GM12891 (cell line): ENCODE measurements around the gene TRPV4.

Experiments used
- DNase-seq: peaks from one replicate; pipeline ENCODE4 v3.0.0; 2011; ENCODE audit warnings: low spot score; ENCODE audit not compliant: insufficient read length
- FAIRE-seq: peaks from 2 replicates; lab custom pipeline; 2011; peaks lifted over from hg19 to GRCh38; lab: Jason Lieb, UNC
- PAX5 ChIP-seq: IDR thresholded peaks from 2 replicates; pipeline ENCODE4 v1.6.1; 2011; ENCODE audit warnings: low read length, moderate library complexity, mild to moderate bottlenecking; ENCODE audit not compliant: insufficient read depth, severe bottlenecking
- POLR2A ChIP-seq: IDR thresholded peaks from 2 replicates; pipeline ENCODE4 v1.6.1; 2011; ENCODE audit warnings: low read depth, low read length, control low read depth
- POLR2AphosphoS5 ChIP-seq: IDR thresholded peaks from 2 replicates; pipeline ENCODE4 v1.6.1; 2011; ENCODE audit warnings: low read depth, low read length, control low read depth
- POU2F2 ChIP-seq: IDR thresholded peaks from 2 replicates; pipeline ENCODE4 v1.6.1; 2011; ENCODE audit warnings: low read depth, mild to moderate bottlenecking, control low read depth, low read length, moderate library complexity
- SPI1 ChIP-seq: IDR thresholded peaks from 2 replicates; pipeline ENCODE4 v1.6.1; 2011; ENCODE audit warnings: low read depth, low read length, control low read depth
- TAF1 ChIP-seq: IDR thresholded peaks from 2 replicates; pipeline ENCODE4 v1.6.1; 2011; ENCODE audit warnings: low read depth, low read length, control low read depth

Gene TRPV4

DNA sequence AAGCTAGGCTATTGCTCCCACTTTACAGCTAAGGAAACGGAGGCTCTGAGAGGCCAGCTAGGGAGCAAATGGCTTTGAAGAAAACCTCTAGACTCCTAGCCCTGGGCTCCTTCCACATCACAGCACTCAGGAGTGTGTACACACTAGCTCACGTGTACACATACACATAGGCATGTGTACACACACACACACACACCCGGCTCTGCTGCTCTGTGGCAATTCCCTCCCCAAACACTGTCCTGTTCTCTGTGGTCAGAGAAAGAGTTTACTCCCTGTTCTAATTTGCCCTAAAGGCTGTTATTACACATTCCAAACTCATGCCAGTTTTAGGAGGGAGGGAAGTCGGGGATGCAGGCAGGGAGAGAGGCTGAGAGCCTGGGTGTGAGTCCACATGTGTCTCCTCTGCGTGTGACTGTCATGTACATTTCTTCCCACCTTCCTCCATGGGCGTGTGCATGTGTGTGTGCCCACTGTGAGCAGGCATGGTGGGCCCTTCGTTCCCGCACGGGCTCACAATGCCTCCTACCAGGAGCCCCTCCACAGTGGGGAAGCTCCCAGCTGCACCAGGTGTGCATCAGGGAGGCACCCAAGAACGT is 14.2 kb downstream of the TRPV4 start:
- no peak for FAIRE-seq
- TF ChIP-seq POU2F2 (no peak), PAX5 (no peak), TAF1 (no peak), POLR2A (no peak), SPI1 (no peak), POLR2AphosphoS5 (no peak)
- no peak for DNase-seq

DNA sequence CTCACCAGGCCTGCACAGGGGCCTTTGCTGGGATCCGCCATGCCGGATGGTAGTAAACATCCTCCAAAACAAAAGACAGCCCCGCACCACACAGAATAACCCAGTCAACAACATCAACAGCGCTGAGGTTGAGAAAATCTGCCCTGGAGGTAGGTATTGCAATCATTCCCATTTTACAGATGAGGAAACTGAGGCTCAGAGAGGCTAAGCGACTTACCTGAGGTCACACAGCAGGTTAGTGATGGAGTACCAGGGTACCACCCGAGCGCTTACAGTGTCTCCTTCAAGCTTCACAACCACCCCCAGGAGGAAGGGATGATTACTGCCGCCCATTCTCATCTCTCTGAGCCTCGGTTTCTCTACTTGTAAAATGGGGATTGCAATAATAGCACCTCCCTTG is 14.9 kb downstream of the TRPV4 start:
- no peak for FAIRE-seq
- TF ChIP-seq POLR2AphosphoS5 (no peak), SPI1 (no peak), TAF1 (no peak), POU2F2 (no peak), PAX5 (no peak), POLR2A (no peak)

DNA sequence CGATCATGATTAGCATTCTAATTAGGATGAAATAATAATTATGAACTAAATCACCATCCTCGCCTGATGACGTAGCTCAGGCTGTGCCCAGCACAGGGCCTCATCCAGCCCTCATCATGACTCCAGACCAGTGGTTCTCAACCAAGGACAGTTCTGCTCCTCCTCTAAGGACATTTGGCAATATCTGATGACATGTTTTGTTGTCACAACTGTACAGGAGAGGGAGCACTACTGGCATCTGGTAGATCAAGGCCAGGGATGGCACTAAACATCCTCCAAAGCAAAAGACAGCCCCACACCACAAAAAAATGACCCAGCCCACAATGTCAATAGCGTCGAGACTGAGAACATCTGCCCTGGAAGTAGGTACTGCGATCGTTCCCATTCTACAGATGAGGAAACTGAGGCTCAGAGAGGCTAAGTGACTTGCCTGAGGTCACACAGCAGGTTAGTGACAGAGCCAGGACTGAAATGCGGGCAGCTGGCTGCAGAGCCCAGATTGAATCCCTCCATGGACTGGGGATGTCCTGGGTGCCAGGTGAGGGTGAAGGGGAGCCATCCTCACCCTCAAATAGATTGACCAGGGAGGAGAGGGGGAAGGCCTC is 15.5 kb downstream of the TRPV4 start:
- TF ChIP-seq PAX5 = no peak
- no peak for TF ChIP-seq POLR2AphosphoS5
- no peak for TF ChIP-seq SPI1
- no peak for TF ChIP-seq POLR2A
- no peak for TF ChIP-seq POU2F2
- no peak for TF ChIP-seq TAF1
- FAIRE-seq (no peak), DNase-seq (no peak)

More for the DNA sequence above, 14.9 kb downstream of the TRPV4 start:
- no peak for DNase-seq

DNA sequence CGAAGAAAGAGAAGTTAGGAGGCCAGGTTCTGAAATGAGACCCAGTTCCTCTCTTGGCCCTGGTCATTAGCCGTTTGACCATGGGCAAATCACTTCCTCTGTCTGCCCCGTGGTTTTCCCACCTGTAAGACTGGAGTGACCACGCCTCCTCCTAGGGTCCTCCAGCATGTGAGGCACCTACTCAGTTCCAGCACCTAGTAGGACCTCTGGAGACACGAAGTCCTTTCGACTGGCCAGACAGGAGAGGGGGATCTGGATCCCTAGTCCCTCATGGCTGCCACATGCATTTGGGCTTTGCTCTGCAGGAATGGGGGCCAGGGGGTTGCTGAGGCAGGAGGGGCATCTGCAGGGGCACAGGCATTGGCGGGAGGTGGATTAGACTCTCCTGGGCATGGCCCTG is 16.3 kb downstream of the TRPV4 start:
- FAIRE-seq = no peak
- TF ChIP-seq POLR2A (no peak), TAF1 (no peak), POU2F2 (no peak), POLR2AphosphoS5 (no peak), SPI1 (no peak), PAX5 (no peak)
- no peak for DNase-seq

DNA sequence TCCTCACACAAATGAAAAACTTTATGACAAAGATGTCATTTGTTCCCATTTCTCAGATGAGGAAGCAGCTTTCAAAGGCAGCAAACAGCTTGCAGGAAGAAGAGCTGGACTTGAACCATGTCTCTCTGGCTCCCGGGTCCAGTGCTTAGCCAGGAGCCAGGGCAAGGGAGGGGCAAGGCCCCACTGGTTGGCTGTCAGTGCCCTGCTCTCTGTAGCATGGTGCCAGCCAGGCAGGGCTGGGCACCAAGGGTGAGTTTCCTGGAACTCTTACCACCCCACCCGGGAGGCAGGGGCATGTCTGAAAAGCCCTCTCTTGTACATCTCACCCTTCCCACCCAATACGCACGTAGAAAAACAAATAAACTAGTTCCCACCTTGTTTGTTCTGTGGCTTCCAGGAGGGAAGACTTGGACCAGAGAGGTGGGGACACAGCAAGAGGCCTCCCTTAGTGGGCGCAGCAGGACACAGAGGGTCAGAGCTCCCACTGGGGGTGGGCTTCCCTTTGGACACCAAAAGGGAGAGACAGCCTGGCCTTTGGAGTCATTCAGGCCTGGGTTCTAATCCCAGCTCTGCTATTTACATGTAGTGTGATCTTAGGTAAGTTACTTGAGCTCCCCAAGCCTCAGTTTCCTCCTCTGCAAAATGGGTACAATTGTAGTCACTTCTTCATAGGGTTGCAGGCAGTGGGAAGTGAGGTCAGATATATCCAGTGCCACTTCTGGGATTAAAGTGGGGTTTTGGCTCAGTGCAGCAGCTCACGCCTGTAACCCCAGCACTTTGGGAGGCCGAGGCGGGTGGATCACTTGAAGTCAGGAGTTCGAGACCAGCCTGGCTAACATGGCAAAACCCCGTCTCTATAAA is 17.2 kb downstream of the TRPV4 start:
- FAIRE-seq = no peak
- no peak for DNase-seq
- TF ChIP-seq SPI1 (no peak), POLR2A (no peak), POU2F2 (no peak), POLR2AphosphoS5 (no peak), TAF1 (no peak), PAX5 (no peak)

DNA sequence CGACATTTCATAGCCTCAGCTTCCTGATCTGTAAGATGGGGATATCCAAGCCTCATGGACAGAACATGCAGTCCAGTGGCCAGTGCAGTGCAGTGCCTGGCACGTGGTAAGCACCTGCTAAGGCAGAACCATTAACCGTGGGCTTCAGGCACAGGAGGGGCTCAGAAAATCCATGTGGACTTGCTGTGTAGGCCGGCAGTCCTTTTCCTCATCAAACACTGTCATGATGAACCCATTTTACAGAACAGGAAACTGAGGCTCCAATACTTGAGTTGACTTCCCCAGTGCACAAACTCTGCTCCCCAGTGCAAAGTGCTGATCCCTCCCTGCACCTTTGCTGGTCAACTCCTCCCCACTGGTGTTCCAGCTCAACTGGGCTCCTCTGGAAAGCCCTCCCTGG is 18.0 kb downstream of the TRPV4 start:
- DNase-seq (no peak), FAIRE-seq (no peak)
- TF ChIP-seq POU2F2 (no peak), SPI1 (no peak), POLR2A (no peak), POLR2AphosphoS5 (no peak), TAF1 (no peak), PAX5 (no peak)

DNA sequence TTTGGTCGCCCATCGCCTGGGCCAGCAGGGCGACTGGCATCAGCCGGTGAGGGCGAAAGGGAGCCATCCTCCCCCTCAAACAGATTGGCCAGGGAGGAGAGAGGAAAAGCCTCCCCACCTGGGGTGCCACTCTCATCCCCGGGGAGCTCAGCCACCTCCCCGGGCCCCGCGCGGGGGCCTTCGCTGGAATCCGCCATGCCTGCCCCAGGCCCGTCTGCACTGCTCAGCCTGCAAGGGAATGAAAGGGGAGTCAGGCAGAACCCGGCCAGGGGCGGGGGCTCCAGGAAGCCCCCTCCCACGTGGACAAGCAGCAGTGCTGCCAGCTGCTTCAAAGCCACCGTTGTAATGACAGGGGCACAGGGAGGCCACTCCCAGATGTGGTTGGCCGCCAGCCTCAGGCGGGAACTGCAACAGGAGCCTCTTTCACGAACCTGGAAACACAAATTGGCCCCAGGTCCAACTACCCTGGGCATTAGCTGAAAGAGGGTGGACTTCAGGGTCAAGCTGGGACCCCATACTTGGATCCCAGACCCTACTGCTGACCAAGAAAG is 18.5 kb downstream of the TRPV4 start:
- DNase-seq (no peak), FAIRE-seq (no peak)
- no peak for TF ChIP-seq POLR2A
- TF ChIP-seq POLR2AphosphoS5 = no peak
- TF ChIP-seq TAF1 = no peak
- TF ChIP-seq POU2F2 = no peak
- TF ChIP-seq PAX5 = no peak
- TF ChIP-seq SPI1 = no peak

DNA sequence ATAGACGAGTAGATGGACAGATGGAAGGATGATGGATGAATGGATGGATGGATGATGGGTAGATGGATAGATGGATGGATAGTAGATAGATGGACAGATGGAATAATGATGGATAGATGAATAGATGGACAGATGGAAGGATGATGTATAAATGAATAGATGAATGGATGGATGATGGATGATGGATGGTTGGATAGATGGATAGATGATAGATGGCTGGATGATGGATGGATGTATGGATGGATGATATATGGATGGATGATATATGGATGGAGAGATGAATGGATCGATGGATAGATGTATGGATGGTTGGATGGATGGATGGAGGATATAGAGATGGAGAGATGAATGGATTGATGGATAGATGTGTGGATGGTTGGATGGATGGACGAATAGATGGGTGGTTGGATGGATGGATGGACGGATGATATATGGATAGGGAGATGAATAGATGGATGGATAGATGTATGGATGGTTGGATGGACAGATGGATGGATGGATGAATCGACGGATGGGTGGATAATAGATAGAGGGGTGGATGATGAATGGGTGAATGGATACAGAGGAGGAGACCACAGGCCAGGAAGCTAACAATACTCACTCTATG is 19.3 kb downstream of the TRPV4 start:
- FAIRE-seq = no peak
- DNase-seq = no peak
- TF ChIP-seq POLR2AphosphoS5 = no peak

DNA sequence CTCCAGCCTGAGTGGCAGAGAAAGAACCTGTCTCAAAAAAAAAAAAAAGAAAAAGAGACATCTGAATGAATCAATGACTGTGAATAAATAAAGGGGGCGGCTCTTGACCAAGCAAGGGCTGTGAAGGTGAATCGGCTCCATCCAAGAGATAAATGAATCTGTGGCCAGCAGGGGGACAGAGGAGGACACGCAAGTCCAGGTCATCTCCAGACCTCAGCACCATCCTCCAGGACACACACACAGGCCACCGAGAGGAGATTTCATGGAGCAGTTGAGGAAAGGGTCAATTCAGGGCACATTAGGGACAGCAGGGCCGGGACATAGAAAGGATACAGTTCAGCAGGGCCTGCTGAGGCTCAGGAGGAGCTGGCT is 21.6 kb downstream of the TRPV4 start:
- TF ChIP-seq POLR2AphosphoS5 (no peak), SPI1 (no peak), PAX5 (no peak), TAF1 (no peak), POLR2A (no peak), POU2F2 (no peak)
- DNase-seq (no peak), FAIRE-seq (no peak)

DNA sequence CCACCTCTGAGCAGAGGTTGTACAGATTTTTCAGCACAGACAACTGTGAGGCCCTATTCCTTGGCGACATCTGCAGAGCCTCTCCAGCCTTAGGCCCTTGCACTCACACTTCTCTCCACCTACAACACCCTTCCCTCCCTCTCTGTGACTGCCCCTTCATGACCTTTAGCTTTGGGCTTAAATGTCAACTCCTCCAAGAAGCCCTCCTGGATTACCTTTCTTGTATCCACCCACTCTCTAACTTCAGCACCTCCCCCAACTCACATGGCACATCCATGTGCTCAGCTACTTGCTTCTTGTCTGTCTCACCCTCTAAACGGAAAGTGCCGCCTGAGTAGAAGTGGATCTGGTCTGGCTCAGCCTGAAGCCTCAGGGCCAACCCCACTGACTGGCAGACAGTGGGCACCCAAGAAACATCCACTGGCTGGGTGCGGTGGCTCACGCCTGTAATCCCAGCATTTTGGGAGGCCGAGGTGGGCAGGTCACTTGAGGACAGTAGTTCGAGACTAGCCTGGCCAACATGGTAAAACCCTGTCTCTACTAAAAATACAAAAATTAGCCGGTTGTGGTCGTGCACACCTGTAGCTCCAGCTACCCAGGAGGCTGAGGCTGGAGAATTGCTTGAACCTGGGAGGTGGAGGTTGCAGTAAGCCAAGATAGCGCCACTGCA is 22.1 kb downstream of the TRPV4 start:
- no peak for TF ChIP-seq PAX5
- no peak for TF ChIP-seq TAF1
- no peak for DNase-seq
- no peak for FAIRE-seq
